Posterior cingulate gyrus (tissue), 11 donors: ENCODE measurements around the gene H2BK1.
A peak's percentile ranks its signal among the peaks of the same experiment; 100 is the strongest.

Experiments
- DNase-seq, 10 donors: peaks; one replicate each; pipeline versions ENCODE4 v3.0.0 to v3.0.0-alpha.2; 2020 to 2021; ENCODE audit warnings: mixed read lengths in 3 of 10
- intact Hi-C: fragments of 100-400 bp; cut with DNase I; formaldehyde crosslinking; loops from one replicate; pipeline ENCODE4 v1.15.1; 2023

H2BK1 gene

GRCh38 chr7:151246102-151246850 lies 36.0 kb upstream of the H2BK1 start:
- intact Hi-C loops = loop anchor here (5.0 kb wide), 1 partner anchor 124 kb away; no protein-coding TSS in a partner anchor
- DNase-seq = peak in 3 of 10 donors; percentile 21 to 71 (median 40)

- intact Hi-C loops = loop anchor here (2.0 to 5.0 kb wide), 2 partner anchors 57 to 123 kb away; no protein-coding TSS in a partner anchor
Measured at GRCh38 chr7:151245360-151246101, 35.2 kb upstream of the H2BK1 start.

GRCh38 chr7:151244841-151245346 lies 34.6 kb upstream of the H2BK1 start:
- intact Hi-C loops = loop anchor here (2.0 to 5.0 kb wide), 2 partner anchors 58 to 123 kb away; no protein-coding TSS in a partner anchor
- peak in 2 of 10 donors; percentile 21 to 65 for DNase-seq

More at GRCh38 chr7:151245360-151246101, 35.2 kb upstream of the H2BK1 start:
- peak in 4 of 10 donors; percentile 26 to 86 (median 58) for DNase-seq

DNA sequence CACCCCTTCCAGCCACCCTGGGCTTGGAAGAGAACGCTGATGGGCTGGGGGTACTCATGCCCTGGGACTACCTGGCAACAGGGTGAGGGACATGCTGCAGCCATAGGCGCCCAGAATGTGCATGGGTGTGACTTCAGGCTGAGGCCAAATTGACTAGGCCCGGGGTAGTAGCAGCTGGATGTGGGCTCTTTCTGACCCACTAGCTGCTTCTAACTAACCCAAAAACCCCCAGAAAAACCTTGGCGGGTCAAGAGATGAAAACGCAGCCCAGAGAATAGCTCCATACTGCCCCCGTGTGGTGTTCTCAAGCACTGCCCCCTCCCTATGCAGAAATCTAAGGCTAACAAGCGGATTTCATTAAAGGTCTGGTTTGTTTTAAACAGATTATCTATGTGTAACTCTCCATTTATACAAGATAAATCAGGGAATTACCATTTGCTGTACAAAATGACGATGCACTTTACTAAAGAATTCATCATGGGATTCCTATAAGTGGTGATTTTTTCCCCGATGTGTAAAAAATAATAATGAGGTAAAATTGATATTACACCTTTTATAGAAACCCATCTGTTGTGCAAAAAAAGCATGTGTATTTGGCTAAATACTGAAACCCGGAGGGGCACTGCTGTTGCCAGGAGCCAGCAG lies 34.0 kb upstream of the H2BK1 start:
- intact Hi-C loops = loop anchor here (2.0 kb wide), 1 partner anchor 58 kb away; no protein-coding TSS in a partner anchor
- peak in 4 of 10 donors; percentile 37 to 68 (median 56) for DNase-seq

DNA sequence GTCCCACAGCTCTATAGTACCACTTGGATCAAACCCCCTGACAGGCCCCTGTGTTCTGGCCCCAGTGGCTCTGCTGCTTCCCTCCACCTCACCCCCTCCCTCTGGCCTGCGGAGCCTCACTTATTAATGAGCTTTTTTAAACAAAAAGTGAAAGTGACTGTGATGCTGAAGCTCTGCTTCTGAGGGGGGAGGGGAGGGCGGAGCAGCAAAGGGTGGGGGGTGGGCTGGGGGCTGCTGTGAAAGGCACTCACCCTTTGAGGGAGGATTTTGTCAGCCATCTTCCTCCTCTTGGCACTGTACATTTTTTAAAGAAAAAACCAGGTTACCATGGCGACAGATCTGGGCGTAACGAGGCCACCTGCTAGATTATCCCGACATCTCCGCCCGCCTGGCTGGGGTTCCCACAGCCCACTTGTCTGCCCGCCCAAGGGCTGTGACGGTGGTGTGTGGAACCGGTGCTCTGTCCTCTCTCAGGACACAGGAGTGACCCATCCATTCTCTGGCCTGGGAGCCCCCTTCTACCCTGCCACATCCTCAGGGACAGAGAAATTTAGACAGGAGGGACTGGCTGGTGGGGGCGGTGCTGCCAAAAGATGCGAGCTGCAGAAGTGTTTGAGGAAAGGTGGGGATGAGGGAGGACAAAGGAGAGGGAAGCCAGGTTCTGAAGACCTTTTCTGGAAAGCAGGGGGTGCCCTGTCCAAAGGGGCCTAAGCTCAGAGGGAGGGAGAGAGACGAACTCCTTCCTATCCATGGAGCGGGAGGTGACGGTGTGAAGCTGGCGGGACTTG lies 33.3 kb upstream of the H2BK1 start:
- peak in 3 of 10 donors; percentile 45 to 86 (median 83) for DNase-seq

GRCh38 chr7:151243045-151243349 lies 32.7 kb upstream of the H2BK1 start:
- intact Hi-C loops = no loop called here
- DNase-seq = peak in 1 of 10 donors; percentile 29

More for the DNA sequence above, 33.3 kb upstream of the H2BK1 start:
- intact Hi-C loops = loop anchor here (2.0 kb wide), 1 partner anchor 59 kb away; no protein-coding TSS in a partner anchor

DNA sequence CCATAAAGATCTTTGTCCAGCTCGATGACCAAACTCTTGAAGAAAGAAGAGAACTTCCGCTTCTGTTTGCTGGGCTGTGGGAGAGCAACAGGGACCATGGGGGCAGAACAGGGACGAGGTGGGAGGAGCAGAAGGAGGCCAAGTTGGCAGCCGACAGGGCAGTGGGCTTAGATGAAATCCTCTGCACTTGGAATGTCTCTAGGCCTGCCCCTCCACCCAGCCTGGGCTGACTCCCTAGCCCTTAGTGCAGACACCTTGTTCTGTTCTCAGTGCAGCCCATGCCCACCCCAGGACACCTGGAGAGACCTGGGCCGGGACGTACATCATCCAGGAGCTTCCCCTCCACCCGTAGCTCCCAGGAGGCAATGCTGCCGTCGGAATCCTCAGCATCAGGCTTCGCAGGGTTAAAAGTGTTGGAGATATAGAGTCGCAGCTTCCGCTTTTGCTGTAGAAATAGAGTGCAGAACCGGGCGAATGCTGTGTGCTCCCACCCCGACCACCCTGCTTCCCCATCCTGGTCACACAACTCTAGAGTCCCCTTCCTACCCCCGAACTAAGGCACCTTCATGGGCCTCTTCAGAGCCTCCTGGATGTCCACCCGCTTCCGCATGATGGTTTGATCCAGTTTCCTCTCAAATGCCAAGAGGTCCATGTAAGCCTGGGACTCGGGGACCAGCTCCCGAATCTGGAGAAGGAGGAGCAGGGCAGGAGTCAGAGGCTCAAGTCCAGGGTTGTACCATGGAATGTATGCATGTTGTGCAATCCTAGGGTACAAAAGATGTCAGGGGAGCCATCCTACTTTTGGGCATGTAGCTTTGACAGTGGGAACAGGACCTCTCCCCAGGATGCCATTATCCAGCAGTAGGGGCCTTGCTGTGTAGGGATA lies 32.1 kb upstream of the H2BK1 start:
- DNase-seq = peak in 1 of 10 donors; percentile 19
- intact Hi-C loops = no loop called here

DNA sequence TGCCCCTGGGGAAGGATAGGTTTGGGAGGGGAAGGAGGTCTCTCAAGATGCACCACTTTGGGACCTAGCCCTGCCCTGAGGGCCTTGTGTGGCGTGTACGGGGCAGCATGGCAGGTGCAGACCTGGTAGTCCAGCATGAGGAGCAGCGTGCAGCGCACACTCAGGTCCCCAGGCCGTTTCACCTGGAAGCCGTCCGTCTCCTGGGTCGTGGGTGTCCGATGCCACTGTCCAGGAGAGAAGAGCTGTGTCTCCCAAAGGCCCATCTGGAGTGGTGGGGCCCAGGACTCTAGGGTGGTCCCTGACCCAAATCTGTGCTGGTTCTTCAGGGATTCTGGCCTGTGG lies 31.4 kb upstream of the H2BK1 start:
- intact Hi-C loops = no loop called here
- peak in 1 of 10 donors; percentile 14 for DNase-seq

DNA sequence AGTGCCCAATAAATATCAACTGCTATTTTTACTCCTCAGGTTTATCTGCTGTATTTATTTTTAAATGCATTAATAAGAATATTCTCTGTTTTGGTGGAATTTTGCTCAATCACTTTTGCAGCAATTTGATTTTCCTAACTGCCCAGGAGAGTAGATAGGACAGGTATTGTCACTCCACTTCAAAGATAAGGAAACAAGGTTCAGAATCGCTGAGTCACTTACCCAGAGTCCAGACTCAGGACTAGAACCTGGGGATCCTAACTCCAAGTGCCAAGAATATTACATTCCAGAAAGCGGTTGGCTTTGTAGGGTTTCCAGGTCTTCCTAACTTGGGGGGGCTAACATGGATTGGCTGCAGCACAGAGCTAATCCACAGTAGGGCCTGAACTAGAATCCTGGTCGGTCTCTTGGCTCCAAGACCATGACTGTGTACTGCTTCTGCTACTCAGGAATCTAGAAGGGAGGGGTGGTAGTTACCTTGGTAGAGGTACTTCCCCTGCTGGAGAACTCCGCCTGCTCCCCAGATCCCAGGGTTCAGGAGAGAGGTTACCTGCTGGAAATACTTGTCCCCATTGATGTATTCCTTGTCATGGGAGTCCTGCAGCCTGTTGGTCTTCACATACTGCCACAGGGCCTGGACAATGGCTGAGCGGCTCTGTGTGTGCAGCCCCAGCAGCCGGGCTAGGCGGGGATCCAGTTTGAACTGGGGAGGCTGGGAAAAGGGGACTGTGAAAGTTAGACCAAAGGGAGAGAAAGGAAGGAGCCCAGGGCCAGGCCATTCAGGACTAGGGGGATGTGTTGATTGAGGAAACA lies 30.9 kb upstream of the H2BK1 start:
- no peak for DNase-seq
- intact Hi-C loops = no loop called here

GRCh38 chr7:151240536-151240935 lies 30.2 kb upstream of the H2BK1 start:
- intact Hi-C loops = no loop called here
- peak in 2 of 10 donors; percentile 9 to 37 for DNase-seq

DNA sequence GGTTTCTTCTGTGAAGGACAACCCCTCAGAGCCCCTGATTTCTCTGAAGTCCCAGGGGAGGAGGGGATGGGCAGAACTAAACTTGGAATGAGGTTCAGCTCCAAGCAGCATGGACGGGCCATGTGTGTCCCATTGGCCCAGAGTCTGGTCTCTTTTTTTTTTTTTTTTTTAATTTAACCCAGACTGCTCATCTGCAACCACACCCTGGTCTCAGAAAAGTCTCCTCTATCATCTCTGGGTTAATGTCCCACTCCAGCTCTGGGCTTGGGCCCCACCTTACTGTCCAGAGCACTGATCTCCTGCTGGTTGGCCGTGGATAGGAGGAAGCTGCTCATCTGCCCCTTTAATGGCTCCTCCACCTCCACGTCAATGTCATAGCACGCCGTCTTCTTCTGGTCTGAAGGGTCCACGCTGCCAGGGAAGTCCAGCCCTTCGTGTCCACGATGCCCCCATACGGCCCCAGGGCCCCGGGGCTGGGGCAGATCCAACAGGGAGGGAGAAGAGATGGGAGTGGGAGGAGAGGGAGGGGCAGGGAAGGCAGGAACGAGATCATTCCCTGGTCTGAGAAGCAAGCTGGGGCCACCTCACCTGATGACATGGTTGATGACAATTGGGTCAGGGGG lies 29.7 kb upstream of the H2BK1 start:
- peak in 2 of 10 donors; percentile 11 to 67 for DNase-seq
- intact Hi-C loops = no loop called here

DNA sequence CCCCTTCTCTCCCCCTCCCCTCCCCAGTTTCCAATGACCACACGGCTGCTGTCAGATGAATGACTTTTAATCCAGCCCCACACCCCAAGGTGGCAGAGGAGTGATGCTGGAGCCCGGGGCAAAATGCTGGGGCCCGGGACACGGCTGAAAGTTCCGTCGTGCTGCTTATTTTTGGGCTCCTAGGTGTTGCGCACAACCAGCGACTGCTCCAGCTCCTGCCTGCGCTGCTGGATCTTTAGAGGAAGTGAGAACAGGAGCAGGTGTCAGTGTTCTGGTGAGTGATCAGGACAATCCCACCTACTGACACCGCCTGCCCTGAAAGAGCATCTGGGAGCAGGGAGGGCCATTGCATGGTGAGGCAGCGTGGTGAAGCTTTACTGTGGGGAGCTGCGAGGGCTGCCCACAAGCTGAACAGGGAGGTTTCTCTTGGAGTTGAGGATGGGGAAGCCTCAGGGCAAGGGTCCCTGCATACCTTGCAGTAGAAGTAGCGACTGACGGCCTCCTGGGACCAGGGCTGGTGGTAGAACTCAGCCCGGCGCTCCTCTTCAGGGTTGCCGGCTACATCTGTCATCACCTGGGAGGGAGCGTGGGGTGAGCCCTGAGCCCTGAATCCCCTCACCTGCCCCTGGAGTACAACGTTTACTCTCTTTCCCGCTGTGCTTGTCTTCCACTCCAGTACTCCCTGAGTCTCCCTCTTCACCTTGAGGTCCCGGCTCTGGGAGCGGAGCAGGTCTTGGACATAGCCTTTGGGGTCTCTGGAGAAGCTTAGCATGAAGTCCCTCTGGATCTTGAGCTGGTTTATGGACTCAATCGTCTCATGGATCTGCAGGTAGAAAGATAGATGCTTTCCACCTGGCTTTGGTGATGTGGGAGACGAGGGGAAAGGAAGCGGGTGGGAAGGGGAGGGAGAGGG lies 28.9 kb upstream of the H2BK1 start:
- intact Hi-C loops = no loop called here
- peak in 2 of 10 donors; percentile 22 to 70 for DNase-seq

GRCh38 chr7:151238190-151238810 lies 28.0 kb upstream of the H2BK1 start:
- intact Hi-C loops = no loop called here

DNA sequence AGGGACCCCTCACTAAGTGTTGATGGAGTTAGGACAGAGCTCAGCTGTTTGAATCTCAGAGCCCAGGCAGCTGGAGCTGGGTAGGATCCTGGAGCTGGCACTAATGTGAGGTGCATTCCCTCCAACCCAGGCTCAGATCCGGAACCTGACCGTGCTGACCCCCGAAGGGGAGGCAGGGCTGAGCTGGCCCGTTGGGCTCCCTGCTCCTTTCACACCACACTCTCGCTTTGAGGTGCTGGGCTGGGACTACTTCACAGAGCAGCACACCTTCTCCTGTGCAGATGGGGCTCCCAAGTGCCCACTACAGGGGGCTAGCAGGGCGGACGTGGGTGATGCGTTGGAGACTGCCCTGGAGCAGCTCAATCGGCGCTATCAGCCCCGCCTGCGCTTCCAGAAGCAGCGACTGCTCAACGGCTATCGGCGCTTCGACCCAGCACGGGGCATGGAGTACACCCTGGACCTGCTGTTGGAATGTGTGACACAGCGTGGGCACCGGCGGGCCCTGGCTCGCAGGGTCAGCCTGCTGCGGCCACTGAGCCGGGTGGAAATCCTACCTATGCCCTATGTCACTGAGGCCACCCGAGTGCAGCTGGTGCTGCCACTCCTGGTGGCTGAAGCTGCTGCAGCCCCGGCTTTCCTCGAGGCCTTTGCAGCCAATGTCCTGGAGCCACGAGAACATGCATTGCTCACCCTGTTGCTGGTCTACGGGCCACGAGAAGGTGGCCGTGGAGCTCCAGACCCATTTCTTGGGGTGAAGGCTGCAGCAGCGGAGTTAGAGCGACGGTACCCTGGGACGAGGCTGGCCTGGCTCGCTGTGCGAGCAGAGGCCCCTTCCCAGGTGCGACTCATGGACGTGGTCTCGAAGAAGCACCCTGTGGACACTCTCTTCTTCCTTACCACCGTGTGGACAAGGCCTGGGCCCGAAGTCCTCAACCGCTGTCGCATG lies 27.2 kb upstream of the H2BK1 start:
- peak in 3 of 10 donors; percentile 28 to 84 (median 69) for DNase-seq
- intact Hi-C loops = no loop called here

More at GRCh38 chr7:151238190-151238810, 28.0 kb upstream of the H2BK1 start:
- DNase-seq = peak in 2 of 10 donors; percentile 27 to 67

- intact Hi-C loops = no loop called here
- DNase-seq = peak in 2 of 10 donors; percentile 12 to 59
Measured at GRCh38 chr7:151236406-151236805, 26.1 kb upstream of the H2BK1 start.
